GM18907 (cell line): ENCODE data around the gene MED9.

Source experiments
- ATAC-seq: cut with Tn5 transposase; IDR thresholded peaks from one replicate; pipeline ENCODE4 v1.9.1; 2021; ENCODE audit warnings: mild to moderate bottlenecking, moderate library complexity; ENCODE audit not compliant: unreplicated experiment

MED9 gene

GRCh38 chr17:17514361-17514992 is 37.7 kb downstream of the MED9 start:
- ATAC-seq = no peak

GRCh38 chr17:17514993-17515933 is 38.5 kb downstream of the MED9 start:
- ATAC-seq = no peak

GRCh38 chr17:17515934-17516930 is 39.4 kb downstream of the MED9 start:
- no peak for ATAC-seq

- ATAC-seq = no peak
Observed at GRCh38 chr17:17516941-17517720, 40.3 kb downstream of the MED9 start.

GRCh38 chr17:17518014-17518413 is 41.2 kb downstream of the MED9 start:
- ATAC-seq = no peak

- no peak for ATAC-seq
Observed at GRCh38 chr17:17518951-17519350, 42.2 kb downstream of the MED9 start.

GRCh38 chr17:17519886-17520285 is 43.1 kb downstream of the MED9 start:
- no peak for ATAC-seq

- ATAC-seq = no peak
Observed at GRCh38 chr17:17520599-17521232, 43.9 kb downstream of the MED9 start.

GRCh38 chr17:17523001-17523730 is 46.4 kb downstream of the MED9 start:
- ATAC-seq = no peak

- ATAC-seq = no peak
Observed at GRCh38 chr17:17523731-17524490, 47.1 kb downstream of the MED9 start.

GRCh38 chr17:17525311-17525710 is 48.5 kb downstream of the MED9 start:
- no peak for ATAC-seq

- ATAC-seq = no peak
Observed at GRCh38 chr17:17525956-17526355, 49.2 kb downstream of the MED9 start.

GRCh38 chr17:17526369-17526768 is 49.6 kb downstream of the MED9 start:
- no peak for ATAC-seq

GRCh38 chr17:17527534-17527933 is 50.7 kb downstream of the MED9 start:
- no peak for ATAC-seq

- no peak for ATAC-seq
Observed at GRCh38 chr17:17527956-17528500, 51.2 kb downstream of the MED9 start.

GRCh38 chr17:17528696-17529652 is 52.2 kb downstream of the MED9 start:
- no peak for ATAC-seq

GRCh38 chr17:17531156-17531555 is 54.4 kb downstream of the MED9 start:
- ATAC-seq = no peak
